A549 treated with dexamethasone at 1 μM for 4 hours (cell line): ENCODE results near the gene LDHD. TPM values are rescaled to one million over a fixed set of nuclear protein-coding genes. Genes with fewer than 3 reads are reported as not detected.

ENCODE experiments used
- total RNA-seq: library from RNA; stranded (reverse); fragments of 200-300 nt; extraction: Qiagen RNA extraction; gene quantifications from 5 replicates; pipeline ENCODE4 v1.2.3, GENCODE V29; 2022

The LDHD gene
- 0.46 to 0.88 TPM (median 0.64 TPM) in 5 replicates for total RNA-seq

GRCh38 chr16:75116081-75116910, at the start of gene LDHD:
Gene LDHD, minus strand, starts transcription at chr16:75116780. Its CDS starts 60 bp downstream, at chr16:75116720.

GRCh38 chr16:75148311-75149195, 32.0 kb upstream of the LDHD start, which contains the start of gene ZFP1:
Gene ZFP1, plus strand, starts transcription at chr16:75148524. Its CDS starts 4,428 bp downstream, at chr16:75152952.

Other genes with a start within 250 kb of the LDHD start
- 17.2 to 27.1 TPM (median 25.0 TPM) in 5 replicates for gene WDR59, start 131.7 kb downstream of the LDHD start, total RNA-seq
- gene ZNRF1, start 117.8 kb downstream of the LDHD start, total RNA-seq = 17.4 to 25.6 TPM (median 24.1 TPM) in 5 replicates
- 11.2 to 13.1 TPM (median 12.3 TPM) in 5 replicates for gene ZFP1, start 31.7 kb upstream of the LDHD start, total RNA-seq
- 0.07 TPM in 1 of 5 replicates, not detected in the others for gene CTRB2, start 90.4 kb upstream of the LDHD start, total RNA-seq
- 0.18 TPM in 1 of 5 replicates, not detected in the others for gene CTRB1, start 102.2 kb upstream of the LDHD start, total RNA-seq
- 82.0 to 145 TPM (median 139 TPM) in 5 replicates for gene BCAR1, start 134.8 kb upstream of the LDHD start, total RNA-seq